Tibial nerve (tissue), 4 donors: ENCODE data around the gene QSOX2. TPM values are rescaled to one million over a fixed set of nuclear protein-coding genes. Genes with fewer than 3 reads are reported as not detected.

Source experiments
- DNase-seq, 2 donors: peaks; one replicate each; pipeline ENCODE4 v3.0.0-alpha.2; 2019; ENCODE audit warnings: low spot score in 2 of 2
- H3K27ac ChIP-seq, 4 donors: fragments of 200-600 bp; sonication (generic) in 3 of 4; one replicate each; pipeline ENCODE4 v1.5.1; 2017 to 2019; ENCODE audit warnings: mild to moderate bottlenecking in 1 of 4
- H3K27me3 ChIP-seq, 2 donors: fragments of 200-600 bp; sonication (generic) in 1 of 2; one replicate each; pipeline versions ENCODE4 v1.5.1 to v1.6.0; 2017 to 2019
- H3K36me3 ChIP-seq, 3 donors: fragments of 200-600 bp; sonication (generic); one replicate each; pipeline ENCODE4 v1.5.1; 2018 to 2019
- H3K4me1 ChIP-seq, 4 donors: fragments of 200-600 bp; sonication (generic) in 3 of 4; one replicate each; pipeline ENCODE4 v1.5.1; 2017 to 2019
- H3K4me3 ChIP-seq, 4 donors: fragments of 200-600 bp; sonication (generic) in 3 of 4; one replicate each; pipeline ENCODE4 v1.5.1; 2017 to 2019; ENCODE audit warnings: mild to moderate bottlenecking in 1 of 4, moderate library complexity in 1 of 4
- H3K9me3 ChIP-seq, 4 donors: fragments of 200-600 bp; sonication (generic) in 3 of 4; one replicate each; pipeline ENCODE4 v1.5.1; 2017 to 2019
- EP300 ChIP-seq, 2 donors: sonication (generic); formaldehyde crosslinking; IDR thresholded peaks; one replicate each; pipeline ENCODE4 v1.6.1; 2017; ENCODE audit warnings: antibody characterized with exemption in 2 of 2, mild to moderate bottlenecking in 1 of 2
- POLR2A ChIP-seq, 2 donors: fragments of 450-650 bp; IDR thresholded peaks; one replicate each; pipeline ENCODE4 v1.6.1; 2017; ENCODE audit warnings: antibody characterized with exemption in 2 of 2, mild to moderate bottlenecking in 2 of 2, moderate library complexity in 2 of 2
- WGBS, 2 donors: methylation state at CpG; one replicate each; pipeline ENCODE4 v1.1.5; 2018; 5-methylcytosine and 5-hydroxymethylcytosine counted together
- total RNA-seq, 4 donors: library from RNA; depleted of rRNA; stranded (reverse); fragments of >200 nt; gene quantifications; one replicate each; pipeline ENCODE4 v1.1.0, GENCODE V29; 2016
- TF ChIP-seq, protein P1 (sequence below), 5 experiments: fragments of 200-600 bp in 3 of 5; fragments of 450-650 bp in 2 of 5; sonication (generic) in 3 of 5; IDR thresholded peaks; one replicate each; pipeline ENCODE4 v1.5.1; 2016 to 2019; ENCODE audit warnings: antibody characterized with exemption in 5 of 5, mild to moderate bottlenecking in 3 of 5, moderate library complexity in 2 of 5

Gene QSOX2
- total RNA-seq, 4 donors from 2014 or later = 10.2 to 16.8 (median 11.8) TPM

GRCh38 chr9:136229096-136230065 is 16.2 kb downstream of the QSOX2 start:
- no peak for DNase-seq
- Histone ChIP-seq H3K9me3 (no peaks in the 10 kb centered on the region), H3K4me3 (no peak overlapping the region), H3K27me3 (no peaks in the 10 kb centered on the region), H3K36me3 (peaks cover 0 to 43% (median 0%) of the 10 kb centered on the region in 3 donors), H3K4me1 (no peaks in the 10 kb centered on the region), H3K27ac (no peak overlapping the region)
- TF ChIP-seq EP300 (IDR thresholded peaks at IDR 0.05) = no peak
- no peak for TF ChIP-seq POLR2A (IDR thresholded peaks at IDR 0.05)
- TF ChIP-seq, protein P1, sequence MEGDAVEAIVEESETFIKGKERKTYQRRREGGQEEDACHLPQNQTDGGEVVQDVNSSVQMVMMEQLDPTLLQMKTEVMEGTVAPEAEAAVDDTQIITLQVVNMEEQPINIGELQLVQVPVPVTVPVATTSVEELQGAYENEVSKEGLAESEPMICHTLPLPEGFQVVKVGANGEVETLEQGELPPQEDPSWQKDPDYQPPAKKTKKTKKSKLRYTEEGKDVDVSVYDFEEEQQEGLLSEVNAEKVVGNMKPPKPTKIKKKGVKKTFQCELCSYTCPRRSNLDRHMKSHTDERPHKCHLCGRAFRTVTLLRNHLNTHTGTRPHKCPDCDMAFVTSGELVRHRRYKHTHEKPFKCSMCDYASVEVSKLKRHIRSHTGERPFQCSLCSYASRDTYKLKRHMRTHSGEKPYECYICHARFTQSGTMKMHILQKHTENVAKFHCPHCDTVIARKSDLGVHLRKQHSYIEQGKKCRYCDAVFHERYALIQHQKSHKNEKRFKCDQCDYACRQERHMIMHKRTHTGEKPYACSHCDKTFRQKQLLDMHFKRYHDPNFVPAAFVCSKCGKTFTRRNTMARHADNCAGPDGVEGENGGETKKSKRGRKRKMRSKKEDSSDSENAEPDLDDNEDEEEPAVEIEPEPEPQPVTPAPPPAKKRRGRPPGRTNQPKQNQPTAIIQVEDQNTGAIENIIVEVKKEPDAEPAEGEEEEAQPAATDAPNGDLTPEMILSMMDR (IDR thresholded peaks at IDR 0.05) = no peak
- WGBS, 2 donors = 79 to 85% methylated on average over 33 of the region's 33 CpGs

GRCh38 chr9:136228107-136228875 is 17.3 kb downstream of the QSOX2 start:
- H3K27me3 ChIP-seq = no peaks in the 10 kb centered on the region
- H3K4me1 ChIP-seq = no peaks in the 10 kb centered on the region
- TF ChIP-seq, protein P1 (IDR thresholded peaks at IDR 0.05) = no peak
- TF ChIP-seq POLR2A (IDR thresholded peaks at IDR 0.05) (no peak), EP300 (IDR thresholded peaks at IDR 0.05) (no peak)
- DNase-seq = no peak
- H3K9me3 ChIP-seq = no peaks in the 10 kb centered on the region
- no peak overlapping the region for H3K4me3 ChIP-seq
- peaks cover 0 to 45% (median 0%) of the 10 kb centered on the region in 3 donors for H3K36me3 ChIP-seq
- WGBS, 2 donors = 79 to 86% methylated on average over 18 of the region's 18 CpGs
- H3K27ac ChIP-seq = no peak overlapping the region

DNA sequence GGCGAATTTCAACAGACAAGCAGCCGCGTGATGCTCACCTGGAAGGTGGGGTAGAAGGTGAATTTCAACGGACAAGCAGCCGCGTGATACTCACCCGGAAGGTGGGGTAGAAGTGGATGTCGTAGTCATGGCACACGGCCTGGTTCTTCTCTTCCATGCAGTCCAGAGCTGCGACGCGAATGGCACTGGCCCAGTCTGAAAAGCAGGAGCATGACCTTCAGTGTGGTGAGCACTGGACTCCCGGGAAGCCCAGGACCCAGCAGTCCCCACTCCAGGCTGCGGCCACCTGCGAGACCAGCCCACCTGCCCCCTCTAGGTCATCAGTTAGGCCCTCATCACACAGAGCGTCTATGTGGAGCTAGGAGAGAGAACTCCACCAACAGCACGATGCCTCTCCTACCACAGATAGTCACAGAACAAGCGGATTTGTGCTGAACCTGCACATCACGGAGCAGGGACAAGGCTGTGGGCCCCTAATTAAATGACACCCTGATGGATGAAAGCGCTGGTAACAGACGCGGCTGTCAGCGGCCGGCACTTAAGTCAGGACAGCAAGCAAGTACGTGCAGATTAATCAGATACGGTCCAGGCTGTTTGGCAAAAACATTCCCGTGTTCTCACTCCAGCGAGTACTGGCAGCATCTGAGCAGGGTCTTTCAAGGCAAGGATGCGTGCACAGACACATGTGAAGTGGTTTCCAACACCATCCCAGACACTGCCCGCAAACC is 18.8 kb downstream of the QSOX2 start:
- no peaks in the 10 kb centered on the region for H3K4me1 ChIP-seq
- peak overlapping the region in 1 of 4 donors; percentile 70 for H3K27ac ChIP-seq
- H3K27me3 ChIP-seq = no peaks in the 10 kb centered on the region
- WGBS, 2 donors = 91 to 93% methylated on average over 30 of the region's 30 CpGs
- no peaks in the 10 kb centered on the region for H3K9me3 ChIP-seq
- no peak for DNase-seq
- peaks cover 0 to 58% (median 0%) of the 10 kb centered on the region in 3 donors for H3K36me3 ChIP-seq
- H3K4me3 ChIP-seq = no peak overlapping the region
- TF ChIP-seq EP300 (IDR thresholded peaks at IDR 0.05) (no peak), POLR2A (IDR thresholded peaks at IDR 0.05) (no peak)
- TF ChIP-seq, protein P1 (IDR thresholded peaks at IDR 0.05) = no peak

- no peaks in the 10 kb centered on the region for H3K27me3 ChIP-seq
- H3K27ac ChIP-seq = peak overlapping the region in 1 of 4 donors; percentile 70
- TF ChIP-seq EP300 (IDR thresholded peaks at IDR 0.05) = no peak
- TF ChIP-seq, protein P1 (IDR thresholded peaks at IDR 0.05) = peak; percentile 48 to 60 (median 57)
- no peak overlapping the region for H3K4me3 ChIP-seq
- DNase-seq = peak in 1 of 2 donors; percentile 39
- 71 to 74% methylated on average over 24 to 29 of the region's 30 CpGs for WGBS, 2 donors
- peaks cover 0 to 58% (median 0%) of the 10 kb centered on the region in 3 donors for H3K36me3 ChIP-seq
- no peaks in the 10 kb centered on the region for H3K9me3 ChIP-seq
- H3K4me1 ChIP-seq = no peaks in the 10 kb centered on the region
Observed at GRCh38 chr9:136225748-136226679, 19.6 kb downstream of the QSOX2 start.
